Heart right ventricle (tissue), 16 donors: ENCODE data around the gene RINT1. TPM values are rescaled to one million over a fixed set of nuclear protein-coding genes. Genes with fewer than 3 reads are reported as not detected.

ENCODE experiments used
- ATAC-seq, 8 donors: fragments of 200-7000 bp; cut with Tn5 transposase; one replicate each; pipeline ENCODE4 v1.9.1; 2020; ENCODE audit warnings: mild to moderate bottlenecking in 8 of 8, moderate library complexity in 8 of 8, moderate number of reproducible peaks in 1 of 8
- DNase-seq, 2 donors: peaks; one replicate each; pipeline ENCODE4 v3.0.0-alpha.2; 2020
- H3K27ac ChIP-seq, 10 donors: fragments of 200-600 bp; sonication (generic) in 2 of 10; one replicate each; pipeline versions ENCODE4 v1.5.0 to v1.8.0; 2020 to 2022; ENCODE audit warnings: mild to moderate bottlenecking in 3 of 10
- H3K27me3 ChIP-seq, 7 donors: fragments of 200-600 bp; one replicate each; pipeline ENCODE4 v1.8.0; 2021 to 2022; ENCODE audit warnings: mild to moderate bottlenecking in 2 of 7
- H3K36me3 ChIP-seq, 9 donors: fragments of 200-600 bp; sonication (generic) in 1 of 9; one replicate each; pipeline versions ENCODE4 v1.5.0 to v1.8.0; 2020 to 2022; ENCODE audit warnings: mild to moderate bottlenecking in 2 of 9
- H3K4me1 ChIP-seq, 9 donors: fragments of 200-600 bp; sonication (generic) in 1 of 9; one replicate each; pipeline versions ENCODE4 v1.5.0 to v1.8.0; 2020 to 2022; ENCODE audit warnings: mild to moderate bottlenecking in 4 of 9
- H3K4me3 ChIP-seq, 10 donors: fragments of 200-600 bp; sonication (generic) in 2 of 10; one replicate each; pipeline versions ENCODE4 v1.5.0 to v1.8.0; 2020 to 2022; ENCODE audit warnings: mild to moderate bottlenecking in 7 of 10, moderate library complexity in 2 of 10
- H3K9me3 ChIP-seq, 11 donors: fragments of 200-600 bp in 10 of 11; sonication (generic) in 2 of 11; one replicate each; pipeline versions ENCODE4 v1.5.0 to v1.8.0; 2013 to 2022; ENCODE audit warnings: mild to moderate bottlenecking in 2 of 11, control low read depth in 1 of 11, moderate library complexity in 1 of 11
- CTCF ChIP-seq, 9 donors: fragments of 200-600 bp; sonication (generic) in 2 of 9; IDR thresholded peaks; one replicate each; pipeline versions ENCODE4 v1.5.0 to v1.8.0; 2021 to 2022; ENCODE audit warnings: antibody characterized with exemption in 9 of 9, mild to moderate bottlenecking in 5 of 9, moderate library complexity in 1 of 9
- WGBS, 2 donors: extraction: QIAGEN DNeasy Blood & Tissue Kit; methylation state at CpG; one replicate each; pipeline ENCODE4 v1.1.7; 2013; ENCODE audit warnings: inconsistent platforms in 1 of 2; 5-methylcytosine and 5-hydroxymethylcytosine counted together
- intact Hi-C, 10 donors: fragments of 100-400 bp; cut with DNase I; formaldehyde crosslinking; loops; one replicate each; pipeline versions ENCODE4 v1.11.1 to v1.14.2; 2022
- polyA plus RNA-seq, 2 donors: library from polyadenylated mRNA; stranded (reverse); fragments of 200-250 nt; gene quantifications; one replicate each; pipeline ENCODE4 v1.2.3, GENCODE V29; 2013
- total RNA-seq, 10 donors: library from RNA; stranded (reverse); fragmentation: NEBNext Ultra II Directional in 3 of 10; extraction: Animal tissue kit (Norgen Biotek cat#: 25700) in 3 of 10; gene quantifications; one replicate each; pipeline versions ENCODE4 v1.2.1 to v1.2.4, GENCODE V29; 2021 to 2023
- donor health status: Arrhythmogenic right ventricular cardiomyopathy.
- donor health status: ischemic (EF 13 %, LVEDD 7.1; RV severe dilation, severe dysfunction).
- donor health status: healthy with polysubstance abuse.
- donor health status: DM: no; HTN: yes; CAD: no.
- donor health status: DM: no; HTN: no; CAD: no.
- donor health status: ischemic (EF 25% LVEDD 6.9; RV normal size, moderate dysfunction).
- donor health status: ischemic (EF 25% LVEDD 5.7; RV mildly dilated, moderate dysfunction).
- donor health status: healthy.
- donor health status: DM: yes; HTN: yes; CAD: no.
- donor health status: Ischemic cardiomyopathy.
- donor health status: ischemic (EF 35%, LVEDD 5.7; RV mildly dilated, moderate dysfunction).
- donor health status: nonischemic (EF 11% LVEDD 7.7; RV severe dilation, severe dysfunction).
- donor health status: DM: yes; HTN: yes; CAD: no.
- donor health status: PGD.
- donor health status: ischemic (EF 29% LVEDD 5.4; RV normal size, mild dysfunction).
- donor health status: nonischemic (EF 23%, LVEDD 6.1; RV moderate dilation, normal function).

RINT1 gene
- total and polyA plus RNA-seq, 12 donors = 8.1 to 28.2 (median 13.1) TPM

DNA sequence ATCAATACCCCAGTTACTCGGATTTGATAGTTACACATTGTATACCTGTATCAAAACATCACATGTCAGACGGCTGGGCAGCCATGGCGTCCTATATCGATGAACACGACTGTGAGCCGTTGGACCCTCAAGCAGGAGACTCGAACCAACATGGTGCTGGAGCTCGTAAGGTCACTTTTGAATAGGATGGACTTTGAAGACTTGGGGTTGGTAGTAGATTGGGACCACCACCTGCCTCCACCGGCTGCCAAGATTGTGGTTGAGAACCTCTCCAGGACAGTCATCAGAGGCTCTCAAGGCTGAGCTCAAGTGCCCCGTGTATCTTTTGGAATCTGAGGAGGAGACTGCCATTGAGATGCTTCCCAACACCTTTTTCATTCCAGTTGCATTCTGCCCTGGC, 1.9 kb upstream of the RINT1 start:
- no peak for TF ChIP-seq CTCF (IDR thresholded peaks at IDR 0.05)
- intact Hi-C loops = no loop called here
- 94% methylated on average over 10 of the region's 10 CpGs for whole genome bisulfite sequencing, 2 donors

DNA sequence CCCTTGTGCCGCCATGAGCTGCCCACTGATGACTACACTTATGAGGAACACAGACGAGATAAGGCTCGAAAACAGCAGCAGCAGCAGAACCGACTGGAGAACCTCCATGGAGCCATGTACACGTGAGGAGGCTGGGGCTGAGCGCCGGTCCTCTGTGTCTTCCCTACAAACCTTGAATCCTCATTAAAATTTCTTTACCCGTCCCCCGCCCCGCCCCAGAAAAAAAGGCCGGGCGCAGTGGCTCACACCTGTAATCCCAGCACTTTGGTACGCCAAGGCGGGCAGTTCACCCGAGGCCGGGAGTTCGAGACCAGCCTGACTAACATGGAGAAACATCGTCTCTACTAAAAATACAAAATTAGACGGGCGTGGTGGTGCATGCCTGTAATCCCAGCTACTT, 1.5 kb upstream of the RINT1 start:
- H3K27ac ChIP-seq = no peak overlapping the region
- DNase-seq (no peak), ATAC-seq (no peak)
- no peak overlapping the region for H3K4me3 ChIP-seq
- WGBS, 2 donors = 92 to 94% methylated on average over 20 of the region's 20 CpGs
- no peaks in the 10 kb centered on the region for H3K9me3 ChIP-seq
- H3K4me1 ChIP-seq = peaks cover 11 to 25% (median 22%) of the 10 kb centered on the region in 9 donors
- H3K36me3 ChIP-seq = peaks cover 0 to 21% (median 4%) of the 10 kb centered on the region in 9 donors
- intact Hi-C loops = no loop called here
- no peaks in the 10 kb centered on the region for H3K27me3 ChIP-seq
- no peak for TF ChIP-seq CTCF (IDR thresholded peaks at IDR 0.05)

More for the DNA sequence above, 1.9 kb upstream of the RINT1 start:
- H3K27ac ChIP-seq = no peak overlapping the region
- DNase-seq (no peak), ATAC-seq (no peak)
- no peak overlapping the region for H3K4me3 ChIP-seq
- peaks cover 0 to 17% (median 0%) of the 10 kb centered on the region in 9 donors for H3K36me3 ChIP-seq
- H3K27me3 ChIP-seq = no peaks in the 10 kb centered on the region
- H3K4me1 ChIP-seq = peaks cover 11 to 25% (median 22%) of the 10 kb centered on the region in 9 donors
- no peaks in the 10 kb centered on the region for H3K9me3 ChIP-seq

- intact Hi-C loops = no loop called here
- no peak for TF ChIP-seq CTCF (IDR thresholded peaks at IDR 0.05)
- Histone ChIP-seq H3K4me3 (peak overlapping the region; percentile 78 to 100 (median 90)), H3K27me3 (no peaks in the 10 kb centered on the region), H3K4me1 (peaks cover 11 to 25% (median 22%) of the 10 kb centered on the region in 9 donors), H3K27ac (peak overlapping the region in 8 of 10 donors; percentile 73 to 94 (median 88)), H3K9me3 (no peaks in the 10 kb centered on the region), H3K36me3 (peaks cover 0 to 44% (median 17%) of the 10 kb centered on the region in 9 donors)
- ATAC-seq = no peak
- no peak for DNase-seq
- WGBS, 2 donors = 32 to 33% methylated on average over 12 of the region's 12 CpGs
Measured at GRCh38 chr7:105532709-105533460, 884 bp downstream of the RINT1 start.

GRCh38 chr7:105538339-105538738, 6.3 kb downstream of the RINT1 start:
- no peak for TF ChIP-seq CTCF (IDR thresholded peaks at IDR 0.05)

More at GRCh38 chr7:105538339-105538738, 6.3 kb downstream of the RINT1 start:
- intact Hi-C loops = no loop called here
- Histone ChIP-seq H3K27me3 (no peaks in the 10 kb centered on the region), H3K36me3 (peaks cover 0 to 98% (median 62%) of the 10 kb centered on the region in 9 donors), H3K4me3 (no peak overlapping the region), H3K27ac (no peak overlapping the region), H3K9me3 (no peaks in the 10 kb centered on the region), H3K4me1 (peaks cover 3 to 11% (median 8%) of the 10 kb centered on the region in 9 donors)
- DNase-seq (no peak), ATAC-seq (no peak)
- 83 to 85% methylated on average over 2 of the region's 2 CpGs for WGBS, 2 donors
